GM10248 (cell line): ENCODE results near the gene DARS1.
"Not testable (repeated sequence)": the region's sequence is repeated elsewhere in the genome, so short reads cannot be mapped to it uniquely, and the experiment has no call there.

ENCODE experiments used
- CTCF ChIA-PET: fragments of 300-600 bp; sonication (Branson Sonifier 250); formaldehyde crosslinking; extraction: SDS; loops from one replicate; lab custom pipeline; 2021; ENCODE audit warnings: antibody characterized with exemption; lab: Yijun Ruan, JAX
- POLR2A ChIA-PET: fragments of 350-650 bp; sonication (Branson Sonifier 250); formaldehyde crosslinking; extraction: SDS; loops from one replicate; lab custom pipeline; 2020; ENCODE audit warnings: antibody characterized with exemption; lab: Yijun Ruan, JAX
- DNase-seq: peaks from one replicate; pipeline ENCODE4 v3.0.0; 2012; ENCODE audit errors: extremely low spot score
- TF ChIP-seq, protein P1 (sequence below): IDR thresholded peaks from 2 replicates; pipeline ENCODE4 v1.5.1; 2012; ENCODE audit warnings: mild to moderate bottlenecking, low read depth; ENCODE audit errors: extremely low read depth, missing control alignments, control extremely low read depth

DARS1 gene

GRCh38 chr2:135960150-135960549 is 25.3 kb downstream of the DARS1 start:
- DNase-seq: no peak
- TF ChIP-seq, protein P1, sequence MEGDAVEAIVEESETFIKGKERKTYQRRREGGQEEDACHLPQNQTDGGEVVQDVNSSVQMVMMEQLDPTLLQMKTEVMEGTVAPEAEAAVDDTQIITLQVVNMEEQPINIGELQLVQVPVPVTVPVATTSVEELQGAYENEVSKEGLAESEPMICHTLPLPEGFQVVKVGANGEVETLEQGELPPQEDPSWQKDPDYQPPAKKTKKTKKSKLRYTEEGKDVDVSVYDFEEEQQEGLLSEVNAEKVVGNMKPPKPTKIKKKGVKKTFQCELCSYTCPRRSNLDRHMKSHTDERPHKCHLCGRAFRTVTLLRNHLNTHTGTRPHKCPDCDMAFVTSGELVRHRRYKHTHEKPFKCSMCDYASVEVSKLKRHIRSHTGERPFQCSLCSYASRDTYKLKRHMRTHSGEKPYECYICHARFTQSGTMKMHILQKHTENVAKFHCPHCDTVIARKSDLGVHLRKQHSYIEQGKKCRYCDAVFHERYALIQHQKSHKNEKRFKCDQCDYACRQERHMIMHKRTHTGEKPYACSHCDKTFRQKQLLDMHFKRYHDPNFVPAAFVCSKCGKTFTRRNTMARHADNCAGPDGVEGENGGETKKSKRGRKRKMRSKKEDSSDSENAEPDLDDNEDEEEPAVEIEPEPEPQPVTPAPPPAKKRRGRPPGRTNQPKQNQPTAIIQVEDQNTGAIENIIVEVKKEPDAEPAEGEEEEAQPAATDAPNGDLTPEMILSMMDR: no peak
- ChIA-PET CTCF (interaction anchor here (1.0 kb wide), 1 partner anchor 10 kb away, joined by 3 read pairs; no protein-coding TSS in a partner anchor), POLR2A (no interaction called here)

- DNase-seq, POLR2A ChIA-PET: not testable (repeated sequence)
- CTCF ChIA-PET: interaction anchor here (1.3 kb wide), 1 partner anchor 105 kb away, joined by 3 read pairs; no protein-coding TSS in a partner anchor
Observed at GRCh38 chr2:135958927-135959326, 26.5 kb downstream of the DARS1 start.

- no peak for DNase-seq
- POLR2A ChIA-PET: no interaction called here
- CTCF ChIA-PET: interaction anchor here (1.6 kb wide), 1 partner anchor 10 kb away, joined by 5 read pairs; no protein-coding TSS in a partner anchor
- TF ChIP-seq, protein P1: no peak
Observed at GRCh38 chr2:135954020-135954601, 31.3 kb downstream of the DARS1 start.

- no peak for DNase-seq
- ChIA-PET CTCF (interaction anchor here (1.0 kb wide), 1 partner anchor 39 kb away, joined by 3 read pairs; no protein-coding TSS in a partner anchor), POLR2A (no interaction called here)
- TF ChIP-seq, protein P1: no peak
Observed at GRCh38 chr2:135952891-135953290, 32.5 kb downstream of the DARS1 start.

GRCh38 chr2:135951041-135951583 is 34.3 kb downstream of the DARS1 start:
- POLR2A ChIA-PET: no interaction called here
- CTCF ChIA-PET: interaction anchor here (1.2 to 1.5 kb wide), 3 partner anchors 12 to 433 kb away, joined by 3 read pairs; no protein-coding TSS in a partner anchor
- DNase-seq: no peak
- TF ChIP-seq, protein P1: no peak

DNA sequence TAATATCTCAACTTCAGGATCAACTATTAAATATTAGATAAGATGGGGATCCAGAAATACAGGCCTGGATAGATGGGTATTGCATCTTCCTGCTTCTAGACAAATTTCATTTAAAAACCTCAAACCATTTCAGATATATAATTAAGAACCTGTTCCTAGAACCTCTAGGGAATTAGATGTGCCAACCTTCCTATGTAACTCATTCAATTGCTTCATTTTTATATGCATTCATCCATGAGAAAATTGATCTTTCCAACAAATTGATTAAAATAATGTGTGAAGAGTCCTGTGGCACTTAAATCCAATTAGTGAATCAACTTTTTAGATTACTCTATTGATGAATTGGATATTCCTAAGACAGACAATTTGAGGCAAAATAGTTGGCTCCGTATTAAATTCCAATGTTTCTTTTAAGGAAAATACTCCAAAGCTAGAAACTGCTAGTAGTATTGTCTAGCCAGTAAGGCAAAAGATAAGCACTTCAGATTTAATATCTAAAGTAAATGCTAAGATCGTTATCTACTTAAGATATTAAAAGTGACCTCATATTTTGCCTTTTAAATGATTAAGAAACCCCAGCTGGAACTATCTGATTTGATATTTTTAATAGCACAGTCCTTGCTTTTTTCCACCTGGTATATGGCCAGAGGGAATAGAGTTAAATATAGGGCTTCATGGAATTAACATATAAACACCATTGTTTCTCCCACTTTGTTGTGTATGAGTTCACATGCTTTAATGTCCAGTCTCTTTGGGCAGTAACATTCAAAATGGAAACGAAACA is 35.8 kb downstream of the DARS1 start:
- no peak for DNase-seq
- ChIA-PET POLR2A (no interaction called here), CTCF (interaction anchor here (0.8 to 1.5 kb wide), 5 partner anchors 11 to 435 kb away, joined by 3 read pairs; no protein-coding TSS in a partner anchor)
- TF ChIP-seq, protein P1: no peak
